Suprapubic skin (tissue), 4 donors: ENCODE results near the gene TIGD4. TPM values are rescaled to one million over a fixed set of nuclear protein-coding genes. Genes with fewer than 3 reads are reported as not detected.

ENCODE experiments used
- DNase-seq, 2 donors: peaks; one replicate each; pipeline ENCODE4 v3.0.0-alpha.2; 2019; ENCODE audit warnings: low spot score in 2 of 2
- H3K27ac ChIP-seq: fragments of 200-600 bp; sonication (generic); one replicate; pipeline ENCODE4 v1.5.1; 2019
- H3K27me3 ChIP-seq: fragments of 200-600 bp; sonication (generic); one replicate; pipeline ENCODE4 v1.5.1; 2019
- H3K36me3 ChIP-seq: fragments of 200-600 bp; sonication (generic); one replicate; pipeline ENCODE4 v1.5.1; 2019
- H3K4me1 ChIP-seq: fragments of 200-600 bp; sonication (generic); one replicate; pipeline ENCODE4 v1.5.1; 2019
- H3K4me3 ChIP-seq: fragments of 200-600 bp; sonication (generic); one replicate; pipeline ENCODE4 v1.5.1; 2019; ENCODE audit warnings: mild to moderate bottlenecking
- H3K9me3 ChIP-seq: fragments of 200-600 bp; sonication (generic); one replicate; pipeline ENCODE4 v1.5.1; 2019
- EP300 ChIP-seq: sonication (generic); formaldehyde crosslinking; IDR thresholded peaks from one replicate; pipeline ENCODE4 v1.6.1; 2017; ENCODE audit warnings: antibody characterized with exemption
- POLR2A ChIP-seq, 2 donors: fragments of 450-650 bp; IDR thresholded peaks; one replicate each; pipeline ENCODE4 v1.6.1; 2017; ENCODE audit warnings: antibody characterized with exemption in 2 of 2, mild to moderate bottlenecking in 2 of 2, moderate library complexity in 2 of 2
- POLR2AphosphoS5 ChIP-seq, 3 donors: sonication (generic); formaldehyde crosslinking; IDR thresholded peaks; one replicate each; pipeline ENCODE4 v1.6.1; 2017; ENCODE audit warnings: antibody characterized with exemption in 3 of 3
- WGBS: methylation state at CpG from one replicate; pipeline ENCODE4 v1.1.5; 2018; 5-methylcytosine and 5-hydroxymethylcytosine counted together
- total RNA-seq, 4 donors: library from RNA; depleted of rRNA; stranded (reverse); fragments of >200 nt; gene quantifications; one replicate each; pipeline ENCODE4 v1.1.0, GENCODE V29; 2016
- TF ChIP-seq, protein P1 (sequence below), 2 donors: fragments of 200-600 bp in 1 of 2; fragments of 450-650 bp in 1 of 2; sonication (generic) in 1 of 2; IDR thresholded peaks; one replicate each; pipeline ENCODE4 v1.5.1; 2016 to 2019; ENCODE audit warnings: antibody characterized with exemption in 2 of 2, mild to moderate bottlenecking in 1 of 2, moderate library complexity in 1 of 2

TIGD4 gene
- total RNA-seq, 4 donors from 2014 or later: 0.24 to 0.59 TPM; not detected in 2

- H3K36me3 ChIP-seq: no peaks in the 10 kb centered on the region
- no peak for DNase-seq
- no peaks in the 10 kb centered on the region for H3K9me3 ChIP-seq
- no peaks in the 10 kb centered on the region for H3K27me3 ChIP-seq
- WGBS: 69% methylated on average over 5 of the region's 5 CpGs
- H3K27ac ChIP-seq: no peak overlapping the region
- no peak overlapping the region for H3K4me3 ChIP-seq
- peaks cover 15% of the 10 kb centered on the region for H3K4me1 ChIP-seq
- TF ChIP-seq POLR2AphosphoS5 (IDR thresholded peaks at IDR 0.05): no peak
- TF ChIP-seq, protein P1, sequence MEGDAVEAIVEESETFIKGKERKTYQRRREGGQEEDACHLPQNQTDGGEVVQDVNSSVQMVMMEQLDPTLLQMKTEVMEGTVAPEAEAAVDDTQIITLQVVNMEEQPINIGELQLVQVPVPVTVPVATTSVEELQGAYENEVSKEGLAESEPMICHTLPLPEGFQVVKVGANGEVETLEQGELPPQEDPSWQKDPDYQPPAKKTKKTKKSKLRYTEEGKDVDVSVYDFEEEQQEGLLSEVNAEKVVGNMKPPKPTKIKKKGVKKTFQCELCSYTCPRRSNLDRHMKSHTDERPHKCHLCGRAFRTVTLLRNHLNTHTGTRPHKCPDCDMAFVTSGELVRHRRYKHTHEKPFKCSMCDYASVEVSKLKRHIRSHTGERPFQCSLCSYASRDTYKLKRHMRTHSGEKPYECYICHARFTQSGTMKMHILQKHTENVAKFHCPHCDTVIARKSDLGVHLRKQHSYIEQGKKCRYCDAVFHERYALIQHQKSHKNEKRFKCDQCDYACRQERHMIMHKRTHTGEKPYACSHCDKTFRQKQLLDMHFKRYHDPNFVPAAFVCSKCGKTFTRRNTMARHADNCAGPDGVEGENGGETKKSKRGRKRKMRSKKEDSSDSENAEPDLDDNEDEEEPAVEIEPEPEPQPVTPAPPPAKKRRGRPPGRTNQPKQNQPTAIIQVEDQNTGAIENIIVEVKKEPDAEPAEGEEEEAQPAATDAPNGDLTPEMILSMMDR (IDR thresholded peaks at IDR 0.05): no peak
- no peak for TF ChIP-seq POLR2A (IDR thresholded peaks at IDR 0.05)
- no peak for TF ChIP-seq EP300
Observed at GRCh38 chr4:152724494-152724893, 55.0 kb downstream of the TIGD4 start.

- 60% methylated on average over 3 of the region's 3 CpGs for WGBS
- Histone ChIP-seq H3K27me3 (no peaks in the 10 kb centered on the region), H3K9me3 (no peaks in the 10 kb centered on the region), H3K27ac (no peak overlapping the region), H3K4me3 (no peak overlapping the region), H3K36me3 (no peaks in the 10 kb centered on the region), H3K4me1 (peaks cover 20% of the 10 kb centered on the region)
- TF ChIP-seq, protein P1 (IDR thresholded peaks at IDR 0.05): no peak
- TF ChIP-seq POLR2AphosphoS5 (IDR thresholded peaks at IDR 0.05) (no peak), EP300 (no peak), POLR2A (IDR thresholded peaks at IDR 0.05) (no peak)
- no peak for DNase-seq
Observed at GRCh38 chr4:152723236-152723635, 56.3 kb downstream of the TIGD4 start.

- Histone ChIP-seq H3K27me3 (no peaks in the 10 kb centered on the region), H3K27ac (peak overlapping the region; percentile 78), H3K36me3 (no peaks in the 10 kb centered on the region), H3K4me1 (peaks cover 20% of the 10 kb centered on the region), H3K4me3 (peak overlapping the region; percentile 27), H3K9me3 (no peaks in the 10 kb centered on the region)
- 44% methylated on average over 24 of the region's 24 CpGs for WGBS
- DNase-seq: no peak
- TF ChIP-seq EP300: no peak
- TF ChIP-seq, protein P1 (IDR thresholded peaks at IDR 0.05): no peak
- TF ChIP-seq POLR2AphosphoS5 (IDR thresholded peaks at IDR 0.05): no peak
- TF ChIP-seq POLR2A (IDR thresholded peaks at IDR 0.05): no peak
Observed at GRCh38 chr4:152719801-152720556, 59.6 kb downstream of the TIGD4 start.

Other genes starting within 250 kb of the TIGD4 start
- 100 to 1,000 TPM; 106 to 363 (median 138) TPM for gene FBXW7, start 243.6 kb downstream of the TIGD4 start, total RNA-seq
- 100 to 1,000 TPM in 3 of 4 donors, 10 to 100 TPM in 1; 81.9 to 164 (median 132) TPM for gene TMEM154, start 99.7 kb downstream of the TIGD4 start, total RNA-seq
- gene ARFIP1, start 224 bp upstream of the TIGD4 start, total RNA-seq: 10 to 100 TPM; 24.3 to 38.3 (median 27.0) TPM
- 10 to 100 TPM; 21.9 to 39.6 (median 28.7) TPM for gene FHDC1, start 156.6 kb upstream of the TIGD4 start, total RNA-seq